Sciatic nerve (tissue), 2 donors: ENCODE results near the gene USP34. TPM values are rescaled to one million over a fixed set of nuclear protein-coding genes. Genes with fewer than 3 reads are reported as not detected.
A peak's percentile ranks its signal among the peaks of the same experiment; 100 is the strongest.

Experiments used
- ATAC-seq: fragments of 200-7000 bp; cut with Tn5 transposase; one replicate; pipeline ENCODE4 v1.9.1; 2020; ENCODE audit warnings: mild to moderate bottlenecking, moderate library complexity
- DNase-seq: peaks from one replicate; pipeline ENCODE4 v3.0.0-alpha.2; 2020; ENCODE audit warnings: low spot score
- intact Hi-C: fragments of 100-400 bp; cut with DNase I; formaldehyde crosslinking; loops from one replicate; pipeline ENCODE4 v1.14.2; 2022
- total RNA-seq: library from RNA; stranded (reverse); fragmentation: NEBNext Ultra II Directional; extraction: Animal tissue kit (Norgen Biotek cat#: 25700); gene quantifications from one replicate; pipeline ENCODE4 v1.2.1, GENCODE V29; 2021
- donor health status: DM: no; HTN: no; CAD: no.
- donor health status: DM: no; HTN: no; CAD: no.

USP34 gene
- total RNA-seq, 1 donor from 2014 or later: 154 TPM

DNA sequence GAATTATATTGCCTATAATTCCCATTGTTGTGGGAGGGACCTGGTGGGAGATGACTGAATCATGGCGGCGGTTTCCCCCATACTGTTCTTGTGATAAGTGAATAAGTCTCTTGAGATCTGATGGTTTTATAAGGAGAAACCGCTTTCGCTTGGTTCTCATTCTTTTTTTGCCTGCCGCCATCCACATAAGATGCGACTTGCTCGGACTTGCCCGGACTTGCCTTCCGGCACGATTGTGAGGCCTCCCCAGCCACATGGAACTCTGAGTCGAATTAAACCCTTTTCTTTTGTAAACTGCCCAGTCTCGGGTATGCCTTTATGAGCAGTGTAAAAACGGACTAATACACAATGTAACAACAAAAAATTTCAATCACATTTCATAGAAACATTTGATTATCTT lies 193.1 kb downstream of the USP34 start:
- intact Hi-C loops: no loop called here
- DNase-seq (no peak), ATAC-seq (no peak)

- ATAC-seq (no peak), DNase-seq (no peak)
- intact Hi-C loops: no loop called here
Measured at GRCh38 chr2:61275575-61276184, 195.2 kb downstream of the USP34 start.

DNA sequence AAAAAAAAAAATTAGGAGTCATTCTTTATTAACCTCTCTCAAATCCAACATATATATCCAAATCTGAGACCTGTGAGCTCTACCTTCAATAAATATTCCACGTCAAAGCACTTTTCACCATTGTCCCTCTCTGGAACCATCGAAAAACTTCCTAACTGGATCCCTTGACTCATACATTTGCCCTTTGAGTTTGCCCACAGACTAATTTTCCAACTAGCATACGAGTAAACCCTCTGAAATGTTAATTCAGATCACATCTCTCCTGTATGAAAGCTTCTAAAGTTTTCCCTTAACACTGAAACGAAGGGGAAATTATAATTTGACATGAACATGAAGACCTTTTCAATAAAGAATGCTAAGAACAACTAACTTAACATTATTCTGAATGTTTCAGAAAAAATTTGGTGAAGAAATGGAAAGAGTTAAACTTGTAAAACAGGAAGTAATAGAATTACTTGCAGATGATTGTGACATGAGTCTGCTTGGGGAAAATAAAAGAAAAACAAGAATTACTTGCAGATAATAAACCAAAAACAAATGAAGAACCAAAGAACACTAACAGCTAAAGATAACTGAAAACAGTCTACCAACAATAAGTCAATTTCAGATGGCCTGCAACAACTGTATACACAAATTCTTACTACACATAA lies 198.3 kb downstream of the USP34 start:
- DNase-seq (no peak), ATAC-seq (no peak)
- intact Hi-C loops: no loop called here

DNA sequence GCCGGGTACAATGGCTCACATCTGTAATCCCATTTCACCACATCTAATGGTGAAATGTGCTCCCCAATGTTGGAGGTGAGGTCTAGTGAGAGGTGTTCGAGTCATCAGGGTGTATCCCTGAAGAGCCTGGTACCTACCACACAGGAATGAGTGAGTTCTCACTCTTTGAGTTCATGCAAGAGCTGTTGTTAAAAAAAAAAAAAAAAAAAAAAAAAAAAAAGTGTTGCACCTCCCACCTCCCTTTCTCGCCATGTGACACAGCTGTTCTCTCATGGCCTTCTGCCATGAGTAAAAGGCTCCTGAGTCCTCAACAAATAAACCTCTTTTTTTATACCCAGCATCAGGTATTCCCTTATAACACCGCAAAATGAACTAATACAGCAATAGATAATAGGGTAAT lies 202.6 kb downstream of the USP34 start:
- intact Hi-C loops: no loop called here
- DNase-seq: no peak
- no peak for ATAC-seq

DNA sequence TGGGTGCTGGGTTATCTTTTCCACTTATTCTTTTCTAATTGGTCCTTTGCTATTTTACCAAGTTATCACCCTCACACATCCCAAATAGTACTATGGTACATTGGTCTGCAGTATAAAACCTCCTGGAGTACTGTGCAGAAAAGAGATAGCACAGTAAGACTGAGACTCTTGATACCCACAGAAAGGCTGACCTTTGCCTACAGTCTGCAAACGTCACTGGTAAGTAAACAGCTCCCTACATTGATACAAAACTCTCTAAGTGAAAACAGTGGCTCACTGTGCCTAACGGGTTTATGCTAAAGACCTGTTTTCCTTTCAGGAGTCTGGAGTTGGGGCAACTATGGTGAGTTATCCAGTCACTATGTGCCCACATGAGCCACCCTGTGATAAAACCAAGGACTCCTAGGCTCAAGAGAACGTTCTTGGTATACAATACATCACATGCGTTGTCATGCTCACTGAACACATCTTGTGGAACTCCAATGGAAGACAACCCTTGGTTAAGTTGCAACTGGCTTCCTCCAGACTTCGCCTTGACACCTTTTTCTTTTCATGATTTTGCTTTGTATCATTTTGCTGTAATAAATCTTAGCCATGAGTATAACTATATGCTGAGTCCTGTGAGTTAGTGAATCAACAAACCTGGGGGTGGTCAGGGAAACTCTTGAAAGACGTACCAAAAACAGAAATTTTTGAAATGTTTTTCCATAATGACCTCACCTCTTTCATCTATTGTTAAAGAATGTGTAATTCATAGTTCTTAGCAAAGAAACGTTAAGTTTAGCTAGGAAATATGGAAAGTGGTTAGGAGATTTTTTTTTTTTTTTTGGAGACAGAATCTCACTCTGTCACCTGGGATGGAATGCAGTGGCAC lies 204.0 kb downstream of the USP34 start:
- intact Hi-C loops: no loop called here
- ATAC-seq (no peak), DNase-seq (no peak)

GRCh38 chr2:61263830-61264229 lies 207.1 kb downstream of the USP34 start:
- ATAC-seq (no peak), DNase-seq (no peak)
- intact Hi-C loops: no loop called here

- ATAC-seq (no peak), DNase-seq (no peak)
- intact Hi-C loops: no loop called here
Measured at GRCh38 chr2:61262699-61263098, 208.2 kb downstream of the USP34 start.

DNA sequence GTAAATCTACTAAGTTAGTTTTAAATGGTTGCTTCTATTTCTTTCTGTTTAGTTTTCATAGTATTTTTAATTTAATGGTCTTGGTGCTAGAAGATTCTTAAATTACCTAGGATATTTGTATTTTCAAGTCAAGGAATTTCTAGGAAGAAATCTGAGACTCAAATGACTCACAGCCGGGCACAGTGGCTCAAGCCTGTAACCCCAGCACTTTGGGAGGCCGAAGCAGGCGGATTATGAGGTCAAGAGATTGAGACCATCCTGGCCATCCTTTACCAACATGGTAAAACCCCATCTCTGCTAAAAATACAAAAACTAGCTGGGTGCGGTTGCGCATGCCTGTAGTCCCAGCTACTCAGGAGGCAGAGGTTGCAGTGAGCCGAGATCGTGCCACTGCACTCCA lies 213.4 kb downstream of the USP34 start:
- ATAC-seq (no peak), DNase-seq (no peak)
- intact Hi-C loops: no loop called here

- DNase-seq (no peak), ATAC-seq (no peak)
- intact Hi-C loops: no loop called here
Measured at GRCh38 chr2:61255580-61256437, 215.1 kb downstream of the USP34 start.

GRCh38 chr2:61254536-61254935 lies 216.4 kb downstream of the USP34 start:
- intact Hi-C loops: no loop called here
- no peak for ATAC-seq
- DNase-seq: no peak

GRCh38 chr2:61253136-61253535 lies 217.8 kb downstream of the USP34 start:
- ATAC-seq: no peak
- no peak for DNase-seq
- intact Hi-C loops: no loop called here

DNA sequence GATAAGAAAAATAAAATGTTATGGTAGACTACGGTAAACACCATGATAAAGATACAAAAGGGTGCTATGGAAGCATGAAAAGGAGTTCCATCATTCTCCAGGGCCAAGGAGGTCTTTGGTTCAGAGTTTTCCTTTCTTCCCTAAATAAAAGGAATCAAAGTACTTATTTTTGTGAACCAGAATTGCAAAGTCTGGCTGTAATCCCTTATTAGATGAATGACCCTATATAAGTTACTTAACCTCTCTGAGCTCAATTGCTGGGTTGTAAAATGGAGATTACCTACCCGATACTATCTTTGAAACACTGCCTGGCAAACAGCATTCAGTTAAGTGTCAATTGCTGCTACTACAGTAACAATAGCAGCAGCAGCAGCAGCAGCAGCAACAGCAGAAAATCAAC lies 218.9 kb downstream of the USP34 start:
- ATAC-seq (no peak), DNase-seq (no peak)
- intact Hi-C loops: no loop called here

- DNase-seq (no peak), ATAC-seq (no peak)
- intact Hi-C loops: no loop called here
Measured at GRCh38 chr2:61249521-61250071, 221.3 kb downstream of the USP34 start.

- DNase-seq: no peak
- peak; percentile 42 for ATAC-seq
- intact Hi-C loops: no loop called here
Measured at GRCh38 chr2:61247204-61247812, 223.6 kb downstream of the USP34 start.

DNA sequence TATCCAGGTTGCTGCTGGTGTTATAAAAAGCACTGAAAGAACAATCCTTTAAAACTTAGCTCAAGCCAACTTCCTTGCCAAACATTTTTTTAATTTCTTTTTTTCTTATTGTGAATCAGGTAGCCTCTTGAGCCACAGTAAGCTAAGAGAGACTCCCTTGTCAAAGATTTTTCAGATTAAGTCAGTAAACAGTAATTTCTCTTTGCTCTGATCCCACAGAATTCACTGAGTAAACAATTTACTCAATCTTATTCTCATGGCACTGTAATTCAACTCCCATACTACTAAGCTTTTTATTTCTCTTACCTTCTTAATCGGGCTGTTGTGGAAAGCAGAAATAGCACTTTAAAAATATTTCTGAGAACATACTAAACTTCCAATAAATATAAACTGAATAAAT lies 226.2 kb downstream of the USP34 start:
- no peak for DNase-seq
- no peak for ATAC-seq
- intact Hi-C loops: no loop called here

GRCh38 chr2:61241266-61241665 lies 229.6 kb downstream of the USP34 start:
- intact Hi-C loops: no loop called here
- DNase-seq: no peak
- ATAC-seq: no peak

DNA sequence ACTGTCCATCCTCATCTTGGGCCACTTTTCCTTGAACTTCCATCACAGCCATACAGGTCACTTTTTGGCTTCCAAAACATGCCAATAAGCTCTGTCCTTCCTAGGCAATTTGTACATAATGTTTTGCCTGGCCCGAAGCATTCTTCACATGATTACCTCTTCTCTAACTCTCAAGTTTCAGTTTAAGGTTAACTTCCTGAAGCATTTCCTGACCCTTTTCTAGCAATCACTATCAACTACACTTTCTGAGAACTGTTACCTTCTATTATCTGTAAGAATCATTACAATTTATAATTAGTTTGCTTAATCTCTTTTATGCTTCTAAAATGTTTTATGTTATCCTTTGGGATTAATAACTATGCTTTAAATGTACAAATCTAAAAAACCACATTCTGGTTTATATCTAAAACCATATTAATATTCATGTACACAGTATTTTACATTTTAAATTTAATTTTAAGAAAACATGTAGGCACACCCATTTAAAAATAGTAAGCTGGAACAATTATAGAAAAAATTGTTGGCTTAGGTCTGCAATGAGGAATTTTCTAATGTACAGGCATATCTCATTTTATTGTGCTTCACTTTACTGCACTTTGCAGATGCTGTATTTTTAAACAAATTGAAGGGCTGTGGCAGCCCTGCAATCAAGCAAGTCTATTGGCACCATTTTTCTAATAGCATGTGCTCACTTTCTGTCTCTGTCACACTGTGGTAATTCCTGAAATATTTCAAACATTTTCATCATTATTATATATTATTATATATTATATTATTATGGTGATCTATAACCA lies 232.5 kb downstream of the USP34 start:
- DNase-seq: no peak
- intact Hi-C loops: no loop called here

GRCh38 chr2:61235716-61236115 lies 235.2 kb downstream of the USP34 start:
- ATAC-seq: no peak
- intact Hi-C loops: no loop called here
- DNase-seq: no peak

More for the DNA sequence above, 232.5 kb downstream of the USP34 start:
- ATAC-seq: no peak
